Lower leg skin (tissue), 3 donors: ENCODE results near the gene KNOP1.

Source experiments
- CTCF ChIP-seq, 3 donors: fragments of 450-650 bp; IDR thresholded peaks; one replicate each; pipeline ENCODE4 v1.5.1; 2016; ENCODE audit warnings: antibody characterized with exemption in 3 of 3, mild to moderate bottlenecking in 3 of 3, moderate library complexity in 2 of 3
- POLR2A ChIP-seq, 2 donors: fragments of 450-650 bp; IDR thresholded peaks; one replicate each; pipeline ENCODE4 v1.6.1; 2016 to 2017; ENCODE audit warnings: antibody characterized with exemption in 2 of 2, mild to moderate bottlenecking in 1 of 2, moderate library complexity in 1 of 2

- TF ChIP-seq CTCF (IDR thresholded peaks at IDR 0.05) (no peak), POLR2A (IDR thresholded peaks at IDR 0.05) (no peak)
These were observed 16.9 kb downstream of the KNOP1 start for GRCh38 chr16:19701091-19701490.
